NOMO-1 (cell line): Measurements from ENCODE around the gene RNF207.

ENCODE experiments used
- DNase-seq, 2 experiments: peaks; one replicate each; lab custom pipeline; 2025; ENCODE audit not compliant: unreplicated experiment in 2 of 2; lab: John Stamatoyannopoulos, UW

RNF207 gene

GRCh38 chr1:6205849-6206519 lies at the start of gene RNF207:
Gene RNF207 (plus strand): TSS chr1:6206119. CDS start chr1:6206536, 417 bp downstream.
- DNase-seq, result no peak

GRCh38 chr1:6157132-6157527 lies 48.8 kb upstream of the RNF207 start:
- DNase-seq, result no peak

GRCh38 chr1:6157528-6158174 lies 48.3 kb upstream of the RNF207 start:
- DNase-seq, result no peak

GRCh38 chr1:6158181-6158580 lies 47.7 kb upstream of the RNF207 start:
- DNase-seq, result no peak

GRCh38 chr1:6162341-6162740 lies 43.6 kb upstream of the RNF207 start:
- DNase-seq, result no peak

GRCh38 chr1:6162773-6163172 lies 43.1 kb upstream of the RNF207 start:
- DNase-seq, result no peak

- no peak for DNase-seq
Measured at GRCh38 chr1:6163191-6163972, 42.5 kb upstream of the RNF207 start.

- no peak for DNase-seq
Measured at GRCh38 chr1:6163973-6164617, 41.8 kb upstream of the RNF207 start.

- no peak for DNase-seq
Measured at GRCh38 chr1:6165027-6165426, 40.9 kb upstream of the RNF207 start.

- no peak for DNase-seq
Measured at GRCh38 chr1:6165441-6165985, 40.4 kb upstream of the RNF207 start.

- DNase-seq, result no peak
Measured at GRCh38 chr1:6166221-6166620, 39.7 kb upstream of the RNF207 start.

- no peak for DNase-seq
Measured at GRCh38 chr1:6166655-6167390, 39.1 kb upstream of the RNF207 start.

- no peak for DNase-seq
Measured at GRCh38 chr1:6167391-6168303, 38.3 kb upstream of the RNF207 start.

- DNase-seq, result no peak
Measured at GRCh38 chr1:6168947-6169586, 36.9 kb upstream of the RNF207 start.

GRCh38 chr1:6170116-6170741 lies 35.7 kb upstream of the RNF207 start:
- DNase-seq, result no peak

- no peak for DNase-seq
Measured at GRCh38 chr1:6170742-6171201, 35.1 kb upstream of the RNF207 start.

- no peak for DNase-seq
Measured at GRCh38 chr1:6171548-6172124, 34.3 kb upstream of the RNF207 start.

GRCh38 chr1:6172549-6172948 lies 33.4 kb upstream of the RNF207 start:
- DNase-seq, result no peak
